IMR-90 (cell line): Measurements from ENCODE around the gene ILK. TPM values are rescaled to one million over a fixed set of nuclear protein-coding genes. Genes with fewer than 3 reads are reported as not detected.

Source experiments
- ATAC-seq: fragments of 200-7000 bp; cut with Tn5 transposase; 2 replicates; pipeline ENCODE4 v1.9.1; 2020; ENCODE audit warnings: low read depth, mild to moderate bottlenecking, moderate library complexity
- BruUV-seq: library from RNA; stranded (reverse); fragments of 400-500 nt; replicated peaks from 2 replicates; lab custom pipeline; 2021; lab: Mats Ljungman, UMichigan
- CTCF ChIA-PET: fragments of 300-600 bp; formaldehyde crosslinking; extraction: SDS; loops from one replicate; lab custom pipeline; 2021; ENCODE audit warnings: antibody characterized with exemption; lab: Yijun Ruan, JAX
- POLR2A ChIA-PET: fragments of 300-600 bp; sonication (Branson Sonifier 250); formaldehyde crosslinking; loops from one replicate; lab custom pipeline; 2022; ENCODE audit warnings: antibody characterized with exemption; ENCODE audit not compliant: unreplicated experiment; lab: Charles Lee
- DNase-seq: peaks from one replicate; pipeline ENCODE4 v3.0.0; 2013
- H2AFZ ChIP-seq: replicated peaks from 2 replicates; pipeline ENCODE3; 2013; ENCODE audit warnings: low read length, mild to moderate bottlenecking; ENCODE audit not compliant: poor library complexity
- H2AK5ac ChIP-seq: 2 replicates; pipeline ENCODE4 v1.6.1; 2013; ENCODE audit warnings: low read depth, low read length, inconsistent platforms
- H2AK9ac ChIP-seq: replicated peaks from 2 replicates; pipeline ENCODE3; 2013; ENCODE audit warnings: mild to moderate bottlenecking, low read depth, low read length, moderate library complexity; ENCODE audit not compliant: poor library complexity
- H2BK120ac ChIP-seq: 2 replicates; pipeline ENCODE4 v1.6.1; 2013; ENCODE audit warnings: low read depth, low read length, inconsistent platforms
- H2BK15ac ChIP-seq: 3 replicates; pipeline ENCODE4 v1.6.1; 2013; ENCODE audit warnings: low read depth, low read length, inconsistent platforms
- H2BK20ac ChIP-seq: 2 replicates; pipeline ENCODE4 v1.6.1; 2013; ENCODE audit warnings: low read depth, mild to moderate bottlenecking, inconsistent platforms, low read length, moderate library complexity
- H2BK5ac ChIP-seq: 2 replicates; pipeline ENCODE4 v1.6.1; 2013; ENCODE audit warnings: mild to moderate bottlenecking, low read depth, low read length, inconsistent platforms; ENCODE audit not compliant: poor library complexity, severe bottlenecking
- H3K14ac ChIP-seq: replicated peaks from 2 replicates; pipeline ENCODE4 v1.6.1; 2013; ENCODE audit warnings: low read depth, low read length, inconsistent platforms
- H3K18ac ChIP-seq: 2 replicates; pipeline ENCODE4 v1.6.1; 2013; ENCODE audit warnings: low read depth, low read length, control low read depth
- H3K23ac ChIP-seq: 2 replicates; pipeline ENCODE4 v1.6.1; 2013; ENCODE audit warnings: low read depth, low read length, inconsistent platforms
- H3K27ac ChIP-seq: 2 replicates; pipeline ENCODE4 v1.5.1; 2013; ENCODE audit warnings: mild to moderate bottlenecking, control low read depth, low read length; ENCODE audit not compliant: insufficient read depth
- H3K27me3 ChIP-seq: 2 replicates; pipeline ENCODE4 v1.6.1; 2013; ENCODE audit warnings: low read length; ENCODE audit not compliant: control insufficient read depth, insufficient read depth
- H3K36me3 ChIP-seq: 2 replicates; pipeline ENCODE4 v1.6.1; 2013; ENCODE audit warnings: low read length, mixed read lengths; ENCODE audit not compliant: control insufficient read depth, insufficient read depth
- H3K4ac ChIP-seq: 2 replicates; pipeline ENCODE4 v1.6.1; 2013; ENCODE audit warnings: low read depth, low read length, inconsistent platforms
- H3K4me1 ChIP-seq: 2 replicates; pipeline ENCODE4 v1.6.1; 2013; ENCODE audit warnings: low read length, mixed read lengths; ENCODE audit not compliant: control insufficient read depth, insufficient read depth
- H3K4me2 ChIP-seq: 2 replicates; pipeline ENCODE4 v1.6.1; 2013; ENCODE audit warnings: low read depth, mild to moderate bottlenecking, control low read depth, low read length, moderate library complexity
- H3K4me3 ChIP-seq: 2 replicates; pipeline ENCODE4 v1.5.1; 2013; ENCODE audit warnings: low read depth, mild to moderate bottlenecking, control low read depth, low read length, moderate library complexity; ENCODE audit not compliant: insufficient read depth
- H3K56ac ChIP-seq: 2 replicates; pipeline ENCODE4 v1.6.1; 2013; ENCODE audit warnings: low read length, inconsistent platforms; ENCODE audit not compliant: insufficient read depth; ENCODE audit errors: extremely low read depth
- H3K79me1 ChIP-seq, 2 experiments: 2 replicates each; pipeline ENCODE4 v1.6.1; 2013; ENCODE audit warnings: low read length in 2 of 2, inconsistent platforms in 1 of 2, low read depth in 1 of 2
- H3K9ac ChIP-seq: 2 replicates; pipeline ENCODE4 v1.6.1; 2013; ENCODE audit warnings: low read depth, low read length, control low read depth
- H3K9me1 ChIP-seq: 2 replicates; pipeline ENCODE4 v1.6.1; 2013; ENCODE audit warnings: low read length, inconsistent platforms; ENCODE audit not compliant: insufficient read depth
- H3K9me3 ChIP-seq: 2 replicates; pipeline ENCODE4 v1.6.1; 2013; ENCODE audit warnings: low read length; ENCODE audit not compliant: control insufficient read depth, insufficient read depth
- H4K20me1 ChIP-seq: 2 replicates; pipeline ENCODE4 v1.6.1; 2013; ENCODE audit warnings: low read length, inconsistent platforms; ENCODE audit not compliant: insufficient read depth
- H4K5ac ChIP-seq: 2 replicates; pipeline ENCODE4 v1.6.1; 2013; ENCODE audit warnings: mild to moderate bottlenecking, low read depth, low read length, control low read depth
- H4K8ac ChIP-seq, 2 experiments: 2 replicates each; pipeline ENCODE4 v1.6.1; 2013; ENCODE audit warnings: low read depth in 2 of 2, low read length in 2 of 2, control low read depth in 1 of 2, inconsistent platforms in 1 of 2
- H4K91ac ChIP-seq: 2 replicates; pipeline ENCODE4 v1.6.1; 2013; ENCODE audit warnings: low read depth, low read length, inconsistent platforms; ENCODE audit not compliant: insufficient read depth
- CHD1 ChIP-seq: IDR thresholded peaks from 2 replicates; pipeline ENCODE4 v1.6.1; 2012; ENCODE audit warnings: low read depth, low read length, improper control_type of control experiment
- FOS ChIP-seq: fragments of 150-350 bp; IDR thresholded peaks from 2 replicates; pipeline ENCODE4 v1.6.1; 2016; ENCODE audit warnings: low read depth, low read length
- MAZ ChIP-seq: IDR thresholded peaks from 2 replicates; pipeline ENCODE4 v1.6.1; 2012; ENCODE audit warnings: low read depth, mild to moderate bottlenecking, low read length, improper control_type of control experiment, moderate library complexity, borderline replicate concordance
- RCOR1 ChIP-seq: IDR thresholded peaks from 2 replicates; pipeline ENCODE4 v1.6.1; 2012; ENCODE audit warnings: mild to moderate bottlenecking, low read length, improper control_type of control experiment; ENCODE audit not compliant: insufficient replicate concordance
- WGBS, 2 experiments: methylation state at CpG; one replicate each; pipeline versions ENCODE4 v1.1.5 to v1.1.7; 2013; ENCODE audit warnings: missing lambda C conversion rate in 2 of 2; ENCODE audit not compliant: insufficient read length in 1 of 2; ENCODE audit errors: extremely low coverage in 2 of 2; 5-methylcytosine and 5-hydroxymethylcytosine counted together
- dilution Hi-C: fragments of 300-500 bp; cut with HindIII; formaldehyde crosslinking; loops from one replicate; pipeline ENCODE4 v1.14.3; 2018; ENCODE audit warnings: low sequenced_read_pairs; ENCODE audit not compliant: unreplicated experiment
- in situ Hi-C: fragments of 300-500 bp; cut with MboI; formaldehyde crosslinking; loops from 3 replicates; pipeline ENCODE4 v1.14.3; 2019; ENCODE audit warnings: low sequenced_read_pairs, inconsistent platforms, mixed read lengths
- intact Hi-C: fragments of 100-400 bp; cut with micrococcal nuclease; formaldehyde crosslinking; loops from 2 replicates; pipeline ENCODE4 v1.10.0; 2022
- polyA plus RNA-seq, 3 experiments: library from polyadenylated mRNA; depleted of rRNA; stranded (reverse); fragments of >200 nt; gene quantifications; 2 replicates each; pipeline ENCODE4 v1.2.3, GENCODE V29; 2012; ENCODE audit warnings: low replicate concordance in 1 of 3
- total RNA-seq: library from RNA; depleted of rRNA; stranded (reverse); fragments of >200 nt; gene quantifications from 2 replicates; pipeline ENCODE4 v1.2.3, GENCODE V29; 2012

Gene ILK
- total and polyA plus RNA-seq, 2 of the 4 experiments (the other 2 are of a cell fraction): 339 to 389 TPM

DNA sequence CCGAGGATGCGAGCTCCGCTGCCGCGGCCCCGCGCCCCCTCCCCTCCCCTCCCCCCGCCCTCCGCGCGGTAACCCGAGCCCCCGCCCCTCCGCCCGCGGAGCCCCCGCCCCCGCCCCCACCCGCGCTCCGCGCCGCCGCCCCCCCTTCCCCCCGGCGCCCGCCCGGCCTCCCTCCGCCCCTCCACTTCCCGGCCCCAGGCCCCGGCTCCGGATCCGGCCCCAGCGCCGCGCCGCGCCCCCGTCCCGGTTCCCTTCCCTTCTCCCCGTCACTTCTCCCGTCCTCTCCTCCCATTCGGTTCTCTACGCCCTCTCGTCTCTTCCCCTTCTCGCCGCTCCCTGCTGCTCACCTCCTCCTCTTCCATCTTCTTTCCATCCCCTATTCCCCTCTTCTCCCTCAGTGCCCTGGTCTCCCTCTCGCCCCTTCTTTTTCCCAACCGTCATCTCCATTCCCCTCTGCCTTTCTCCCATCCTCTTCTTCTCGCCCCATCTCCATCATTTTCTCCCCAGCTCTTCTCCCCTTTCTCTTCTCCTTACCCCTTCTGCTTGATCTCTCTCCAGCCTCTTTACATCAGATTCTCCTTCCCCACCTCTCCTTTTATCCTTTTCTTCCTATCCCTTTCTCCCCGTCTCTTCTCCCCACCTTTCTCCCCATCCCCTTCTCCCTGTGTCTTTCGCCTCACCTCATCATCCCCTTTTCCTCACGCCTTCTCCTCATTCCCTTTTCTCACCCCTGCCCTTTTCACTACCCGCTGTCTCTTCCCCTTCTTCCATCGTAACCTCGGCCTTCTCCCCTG is 52.4 kb downstream of the ILK start, which contains the start of gene DCHS1:
Gene DCHS1, minus strand, starts transcription at position 20 of the 794 bp plus-strand sequence. CDS start 14,196 bp downstream, outside the sequence.
- peak within 1 kb of the TSS; percentile 50 to 78; a peak in 3 of 4 replicates for H4K8ac ChIP-seq
- H3K23ac ChIP-seq: peak within 1 kb of the TSS; percentile 77
- BruUV-seq: no TSS peak
- H4K91ac ChIP-seq: peak within 1 kb of the TSS; percentile 79
- intact Hi-C loops: no loop called here
- peaks cover 3 to 17% of the 10 kb centered on the region in 2 experiments; a peak in 2 of 4 replicates for H3K79me1 ChIP-seq
- H3K4me2 ChIP-seq: peak within 1 kb of the TSS; percentile 98
- H3K18ac ChIP-seq: peak within 1 kb of the TSS; percentile 99
- in situ Hi-C loops: no loop called here
- TF ChIP-seq FOS (no peak), RCOR1 (no peak), MAZ (peak; percentile 7; the same call in 1 of the 2 replicates), CHD1 (no peak)
- peak within 1 kb of the TSS; percentile 5; the same call in 1 of the 2 replicates for H2BK20ac ChIP-seq
- DNase-seq: no peak
- ChIA-PET POLR2A (interaction anchor here (0.9 kb wide), 1 partner anchor 336 kb away, joined by 5 read pairs; no protein-coding TSS in a partner anchor), CTCF (no interaction called here)
- peak within 1 kb of the TSS; percentile 84 for H2AK9ac ChIP-seq
- H3K36me3 ChIP-seq: no peaks in the 10 kb centered on the region
- peak within 1 kb of the TSS; percentile 85 for H2AK5ac ChIP-seq
- peak within 1 kb of the TSS; percentile 83 for H2BK120ac ChIP-seq
- peak within 1 kb of the TSS; percentile 98 for H4K5ac ChIP-seq
- no peak within 1 kb of the TSS for H2BK5ac ChIP-seq
- H3K9ac ChIP-seq: peak within 1 kb of the TSS; percentile 99
- peak within 1 kb of the TSS; percentile 85 for H3K4ac ChIP-seq
- peak within 1 kb of the TSS; percentile 86 for H2AFZ ChIP-seq
- H2BK15ac ChIP-seq: peak within 1 kb of the TSS; percentile 30; the same call in 1 of the 3 replicates
- peaks cover 5% of the 10 kb centered on the region for H3K4me1 ChIP-seq
- ATAC-seq: peak; percentile 59
- H3K27ac ChIP-seq: peak within 1 kb of the TSS; percentile 64
- peak within 1 kb of the TSS; percentile 98 for H3K4me3 ChIP-seq
- H3K27me3 ChIP-seq: peaks cover 16% of the 10 kb centered on the region
- H3K56ac ChIP-seq: no peak within 1 kb of the TSS
- H4K20me1 ChIP-seq: 0 out of 2 replicates have a peak, but pooled peaks cover 3% of the 10 kb centered on the region
- peaks cover 18% of the 10 kb centered on the region for H3K9me1 ChIP-seq
- H3K14ac ChIP-seq: peak within 1 kb of the TSS; percentile 91
- 8 to 100% methylated on average over 2 to 11 of the region's 56 CpGs for WGBS, 2 experiments
- dilution Hi-C loops: no loop called here
- no peaks in the 10 kb centered on the region for H3K9me3 ChIP-seq
